ENCODE results near the gene SPATC1L. TPM values are rescaled to one million over a fixed set of nuclear protein-coding genes. Genes with fewer than 3 reads are reported as not detected.

Gene SPATC1L
- total and polyA plus RNA-seq, 7 experiments from 2014 or later = 3.7 to 17.9 (median 11.4) TPM

DNA sequence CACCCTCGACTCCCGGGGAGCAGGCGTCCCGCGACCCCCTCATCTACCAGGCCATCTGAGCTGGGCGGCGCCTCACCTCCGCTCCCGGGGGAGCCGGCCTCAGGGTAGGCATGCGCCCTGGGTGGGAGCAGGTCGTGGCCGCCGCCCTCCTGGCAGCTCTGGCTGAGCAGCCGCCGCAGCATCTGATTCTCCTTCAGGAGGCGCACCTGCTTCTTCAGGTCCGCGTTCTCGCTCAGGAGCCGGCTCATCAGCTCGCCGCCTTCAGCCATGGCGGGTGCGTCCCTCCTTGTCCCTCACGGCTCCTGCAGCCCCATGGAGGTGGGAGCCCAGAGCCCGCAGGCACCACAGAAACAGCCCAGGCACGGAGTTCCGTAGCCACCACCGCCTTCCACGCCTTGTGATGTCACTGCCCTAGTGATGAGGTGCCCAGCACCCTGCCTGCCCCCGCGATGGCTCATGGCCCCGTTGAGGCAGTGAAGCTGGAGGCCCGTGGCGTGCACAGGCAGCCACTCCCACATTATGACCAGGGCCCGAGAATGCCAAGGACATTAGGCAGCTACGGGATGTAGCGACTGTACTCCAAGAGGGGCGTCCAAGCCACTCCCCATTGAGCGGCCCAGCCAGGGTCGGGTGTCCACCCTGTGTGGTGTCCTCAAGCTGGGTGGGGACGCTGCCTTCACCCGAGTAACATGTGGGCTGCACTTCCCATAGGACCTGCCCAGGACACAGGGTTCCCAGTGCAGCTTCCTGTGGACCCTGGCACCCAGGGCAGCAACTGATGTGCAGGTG lies 1.5 kb downstream of the SPATC1L start:
- Mint-ChIP-seq H3K27me3 (no peaks in the 10 kb centered on the region), H3K4me1 (peaks cover 0 to 16% (median 10%) of the 10 kb centered on the region in 7 donors), H3K36me3 (no peaks in the 10 kb centered on the region), H3K9me3 (peaks cover 0 to 1% (median 0%) of the 10 kb centered on the region in 11 donors), H3K27ac (peak overlapping the region in 1 of 9 donors; percentile 36), H3K4me3 (peak overlapping the region in 6 of 10 donors; percentile 40 to 65 (median 53))
- H3K36me3 ChIP-seq (ENCODE audit: control insufficient read depth in 2 of 3, insufficient read depth in 3 of 3, low read length in 3 of 3) = no peaks in the 10 kb centered on the region
- intact Hi-C loops (cut with micrococcal nuclease) = no loop called here
- no peak for ATAC-seq
- H3K4me1 ChIP-seq (ENCODE audit: control insufficient read depth in 2 of 2, insufficient read depth in 2 of 2, low read length in 2 of 2) = peaks cover 0 to 5% of the 10 kb centered on the region in 2 donors
- H3K9me3 ChIP-seq (ENCODE audit: control insufficient read depth in 2 of 3, low read length in 3 of 3) = no peaks in the 10 kb centered on the region
- ChIA-PET CTCF (no interaction called here), POLR2A (no interaction called here)
- no peak overlapping the region for H3K4me3 ChIP-seq (ENCODE audit: low read length)
- no peaks in the 10 kb centered on the region for H3K27me3 ChIP-seq (ENCODE audit: control insufficient read depth in 2 of 2, insufficient read depth in 2 of 2, low read length in 2 of 2)
- no peak overlapping the region for H3K27ac ChIP-seq (ENCODE audit: low read depth, low read length)
- no peak for DNase-seq

DNA sequence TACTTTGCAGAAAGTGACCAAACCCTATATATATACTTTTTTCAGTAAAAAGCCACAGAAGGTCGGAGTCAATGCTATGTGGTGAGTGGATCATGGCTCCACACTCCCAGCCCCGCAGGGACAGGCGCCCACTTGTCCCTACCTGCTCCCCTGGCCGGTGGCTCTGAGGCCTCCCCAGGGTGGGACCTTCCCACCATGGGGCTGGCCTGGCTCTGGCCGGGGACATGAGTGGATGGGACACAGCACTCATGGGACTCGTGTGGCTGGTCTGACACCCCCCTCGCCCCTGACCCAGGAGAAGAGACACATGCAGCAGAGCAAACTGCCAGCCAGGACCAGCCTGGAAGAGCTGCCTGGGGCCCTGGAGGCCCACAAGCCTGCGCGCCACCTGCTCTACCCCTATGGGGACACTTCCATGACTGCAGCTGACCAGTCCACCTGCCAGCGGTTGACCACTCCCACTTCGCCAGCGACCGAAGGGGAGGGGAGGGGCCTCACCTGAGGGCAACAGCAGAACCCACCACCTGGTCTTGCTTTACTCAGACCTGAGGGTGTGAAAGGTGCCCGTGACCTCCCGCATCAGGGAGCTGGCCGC lies 2.2 kb downstream of the SPATC1L start:
- Histone ChIP-seq H3K4me1 (ENCODE audit: control insufficient read depth in 2 of 2, insufficient read depth in 2 of 2, low read length in 2 of 2) (peaks cover 0 to 5% of the 10 kb centered on the region in 2 donors), H3K9me3 (ENCODE audit: control insufficient read depth in 2 of 3, low read length in 3 of 3) (no peaks in the 10 kb centered on the region), H3K27me3 (ENCODE audit: control insufficient read depth in 2 of 2, insufficient read depth in 2 of 2, low read length in 2 of 2) (no peaks in the 10 kb centered on the region), H3K36me3 (ENCODE audit: control insufficient read depth in 2 of 3, insufficient read depth in 3 of 3, low read length in 3 of 3) (no peaks in the 10 kb centered on the region), H3K27ac (ENCODE audit: low read depth, low read length) (no peak overlapping the region), H3K4me3 (ENCODE audit: low read length) (no peak overlapping the region)
- ATAC-seq (no peak), DNase-seq (no peak)
- ChIA-PET POLR2A (no interaction called here), CTCF (no interaction called here)
- Mint-ChIP-seq H3K4me1 (peaks cover 0 to 16% (median 10%) of the 10 kb centered on the region in 7 donors), H3K9me3 (peaks cover 0 to 4% (median 0%) of the 10 kb centered on the region in 11 donors), H3K27ac (no peak overlapping the region), H3K27me3 (no peaks in the 10 kb centered on the region), H3K36me3 (no peaks in the 10 kb centered on the region), H3K4me3 (peak overlapping the region in 4 of 10 donors; percentile 9 to 39 (median 31))
- intact Hi-C loops (cut with micrococcal nuclease) = no loop called here

DNA sequence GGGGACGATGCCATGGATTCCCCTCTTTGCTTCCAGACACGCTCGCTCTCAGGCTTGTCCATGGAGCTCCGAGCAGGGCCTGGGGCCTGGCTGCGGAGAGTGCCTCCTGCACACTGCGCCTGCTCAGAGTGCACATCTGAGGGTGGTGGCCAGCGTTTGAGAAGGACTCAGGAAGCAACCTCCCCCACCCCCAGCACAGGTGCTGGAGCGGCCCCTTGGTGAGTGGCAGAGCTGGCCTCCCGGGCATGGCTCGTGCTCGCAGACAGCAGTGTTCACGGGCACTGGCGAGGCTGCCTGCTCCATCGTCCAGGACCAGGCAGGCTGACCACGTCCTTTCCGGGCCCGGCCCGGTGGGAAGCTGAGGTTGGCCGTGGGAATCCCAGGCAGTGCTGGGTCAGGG lies 2.8 kb downstream of the SPATC1L start:
- DNase-seq (no peak), ATAC-seq (no peak)
- H3K27me3 Mint-ChIP-seq = peaks cover 0 to under 1% (median 0%) of the 10 kb centered on the region in 5 donors
- no peak overlapping the region for H3K27ac ChIP-seq (ENCODE audit: low read depth, low read length)
- no peaks in the 10 kb centered on the region for H3K36me3 Mint-ChIP-seq
- H3K9me3 ChIP-seq (ENCODE audit: control insufficient read depth in 2 of 3, low read length in 3 of 3) = no peaks in the 10 kb centered on the region
- H3K4me1 ChIP-seq (ENCODE audit: control insufficient read depth in 2 of 2, insufficient read depth in 2 of 2, low read length in 2 of 2) = peaks cover 0 to 5% of the 10 kb centered on the region in 2 donors
- no peaks in the 10 kb centered on the region for H3K27me3 ChIP-seq (ENCODE audit: control insufficient read depth in 2 of 2, insufficient read depth in 2 of 2, low read length in 2 of 2)
- peaks cover 0 to 16% (median 10%) of the 10 kb centered on the region in 7 donors for H3K4me1 Mint-ChIP-seq
- H3K4me3 Mint-ChIP-seq = no peak overlapping the region
- peaks cover 0 to 8% (median 3%) of the 10 kb centered on the region in 11 donors for H3K9me3 Mint-ChIP-seq
- POLR2A ChIA-PET = no interaction called here
- intact Hi-C loops (cut with micrococcal nuclease) = no loop called here
- H3K4me3 ChIP-seq (ENCODE audit: low read length) = no peak overlapping the region
- H3K36me3 ChIP-seq (ENCODE audit: control insufficient read depth in 2 of 3, insufficient read depth in 3 of 3, low read length in 3 of 3) = no peaks in the 10 kb centered on the region
- H3K27ac Mint-ChIP-seq = no peak overlapping the region
- CTCF ChIA-PET = no interaction called here

DNA sequence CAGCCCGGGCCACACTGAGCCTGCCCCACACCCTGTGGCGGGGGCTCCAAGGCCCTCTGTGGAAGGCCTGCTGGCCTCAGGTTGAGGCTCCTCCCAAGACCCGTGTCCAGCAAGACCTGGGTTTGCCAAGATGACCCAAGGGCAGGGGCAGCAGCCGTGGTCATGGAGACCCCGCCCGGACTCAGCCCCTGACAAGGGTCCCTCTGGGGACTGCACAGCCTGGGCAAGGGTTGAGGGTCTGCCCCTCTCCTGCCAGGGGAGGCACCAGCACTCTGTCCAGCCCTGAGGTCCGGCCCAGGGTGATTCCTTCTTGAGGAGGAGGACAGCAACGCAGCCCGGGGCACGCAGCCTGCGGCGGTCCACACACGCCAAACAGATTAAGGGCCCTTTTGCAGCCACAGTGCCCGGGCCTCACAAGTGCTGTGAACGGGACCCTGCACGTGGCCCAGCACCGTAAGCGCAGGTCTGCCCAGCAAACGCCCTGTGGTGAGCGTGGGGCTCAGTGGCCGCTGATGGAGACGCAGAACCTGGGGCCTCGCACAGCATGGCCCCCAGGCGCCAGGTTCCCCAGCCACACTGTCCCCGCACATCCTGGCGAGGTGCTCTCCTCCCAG lies 3.4 kb downstream of the SPATC1L start:
- CTCF ChIA-PET = no interaction called here

DNA sequence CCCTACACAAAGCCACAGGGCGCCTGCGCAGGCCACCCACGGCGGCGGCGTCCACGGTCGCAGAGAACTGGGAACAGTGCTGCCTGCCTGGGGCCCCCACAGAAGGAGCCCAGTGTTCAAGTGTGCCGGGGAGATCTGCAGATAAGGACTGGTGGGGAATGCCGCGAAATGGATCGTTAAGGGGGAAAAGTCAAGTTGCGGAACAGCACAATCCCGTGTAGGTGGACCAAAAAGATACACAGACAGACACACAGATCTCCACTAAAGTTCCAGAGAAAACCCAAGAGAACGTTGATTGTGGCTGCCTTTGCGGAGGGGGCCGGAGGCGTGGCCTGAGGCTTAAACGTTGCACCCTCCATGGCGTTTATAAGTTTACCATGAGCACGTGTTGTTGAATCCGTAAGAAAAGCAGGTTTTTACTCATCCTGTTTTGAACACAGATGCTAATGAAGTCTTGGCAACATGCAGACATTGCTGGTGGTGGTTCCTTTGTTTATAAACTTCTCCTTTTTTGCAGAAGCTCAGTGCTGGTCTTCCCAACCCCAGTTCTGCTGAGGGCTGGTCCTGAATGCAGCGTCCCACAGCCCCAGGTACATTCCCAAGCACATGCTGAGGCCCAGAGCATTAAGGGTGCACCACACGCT lies 4.1 kb downstream of the SPATC1L start:
- no peak for DNase-seq
- ATAC-seq = no peak
- Histone ChIP-seq H3K4me3 (ENCODE audit: low read length) (no peak overlapping the region), H3K27ac (ENCODE audit: low read depth, low read length) (no peak overlapping the region), H3K36me3 (ENCODE audit: control insufficient read depth in 2 of 3, insufficient read depth in 3 of 3, low read length in 3 of 3) (no peaks in the 10 kb centered on the region), H3K9me3 (ENCODE audit: control insufficient read depth in 2 of 3, low read length in 3 of 3) (no peaks in the 10 kb centered on the region), H3K27me3 (ENCODE audit: control insufficient read depth in 2 of 2, insufficient read depth in 2 of 2, low read length in 2 of 2) (no peaks in the 10 kb centered on the region), H3K4me1 (ENCODE audit: control insufficient read depth in 2 of 2, insufficient read depth in 2 of 2, low read length in 2 of 2) (peaks cover 0 to 5% of the 10 kb centered on the region in 2 donors)
- intact Hi-C loops (cut with micrococcal nuclease) = no loop called here
- Mint-ChIP-seq H3K4me1 (peaks cover 0 to 10% (median 6%) of the 10 kb centered on the region in 7 donors), H3K36me3 (peaks cover 0 to 10% (median 3%) of the 10 kb centered on the region in 5 donors), H3K27ac (peak overlapping the region in 1 of 9 donors; percentile 65), H3K4me3 (no peak overlapping the region), H3K9me3 (peaks cover 2 to 20% (median 12%) of the 10 kb centered on the region in 11 donors), H3K27me3 (peaks cover 0 to 13% (median 0%) of the 10 kb centered on the region in 5 donors)
- ChIA-PET POLR2A (no interaction called here), CTCF (no interaction called here)

More for the DNA sequence above, 3.4 kb downstream of the SPATC1L start:
- no peak overlapping the region for H3K4me3 Mint-ChIP-seq
- no peak overlapping the region for H3K27ac Mint-ChIP-seq
- H3K27me3 Mint-ChIP-seq = peaks cover 0 to 6% (median 0%) of the 10 kb centered on the region in 5 donors
- peaks cover 0 to 4% (median 0%) of the 10 kb centered on the region in 5 donors for H3K36me3 Mint-ChIP-seq
- Histone ChIP-seq H3K9me3 (ENCODE audit: control insufficient read depth in 2 of 3, low read length in 3 of 3) (no peaks in the 10 kb centered on the region), H3K27me3 (ENCODE audit: control insufficient read depth in 2 of 2, insufficient read depth in 2 of 2, low read length in 2 of 2) (no peaks in the 10 kb centered on the region), H3K4me3 (ENCODE audit: low read length) (no peak overlapping the region), H3K4me1 (ENCODE audit: control insufficient read depth in 2 of 2, insufficient read depth in 2 of 2, low read length in 2 of 2) (peaks cover 0 to 5% of the 10 kb centered on the region in 2 donors), H3K27ac (ENCODE audit: low read depth, low read length) (no peak overlapping the region), H3K36me3 (ENCODE audit: control insufficient read depth in 2 of 3, insufficient read depth in 3 of 3, low read length in 3 of 3) (no peaks in the 10 kb centered on the region)
- peaks cover 0 to 14% (median 8%) of the 10 kb centered on the region in 11 donors for H3K9me3 Mint-ChIP-seq
- no peak for ATAC-seq
- DNase-seq = no peak
- POLR2A ChIA-PET = no interaction called here
- peaks cover 0 to 16% (median 10%) of the 10 kb centered on the region in 7 donors for H3K4me1 Mint-ChIP-seq
- intact Hi-C loops (cut with micrococcal nuclease) = no loop called here

DNA sequence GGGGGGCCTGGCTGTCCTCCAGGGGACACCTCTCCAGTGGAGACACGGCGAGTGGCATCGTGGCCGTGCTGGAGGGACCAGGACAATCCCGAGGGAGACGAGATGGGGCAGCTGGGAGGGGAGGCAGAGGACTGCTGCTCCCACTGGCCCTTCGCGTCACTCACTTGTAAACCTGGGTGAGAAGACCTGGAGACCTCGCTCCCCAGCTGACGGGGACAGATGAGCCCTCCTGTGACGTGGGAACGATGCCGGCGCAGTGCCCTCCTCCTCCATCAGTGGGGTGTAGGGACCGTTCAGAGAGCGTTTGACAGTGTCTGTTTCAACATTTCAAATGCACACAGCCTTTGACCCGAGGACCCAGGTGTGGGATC lies 4.6 kb downstream of the SPATC1L start:
- POLR2A ChIA-PET = no interaction called here
- Mint-ChIP-seq H3K4me1 (peaks cover 0 to 5% (median 2%) of the 10 kb centered on the region in 7 donors), H3K27ac (no peak overlapping the region), H3K36me3 (peaks cover 2 to 14% (median 5%) of the 10 kb centered on the region in 5 donors), H3K9me3 (peaks cover 6 to 25% (median 16%) of the 10 kb centered on the region in 11 donors), H3K4me3 (no peak overlapping the region), H3K27me3 (peaks cover 0 to 18% (median 0%) of the 10 kb centered on the region in 5 donors)
- no peak overlapping the region for H3K27ac ChIP-seq (ENCODE audit: low read depth, low read length)
- no peaks in the 10 kb centered on the region for H3K27me3 ChIP-seq (ENCODE audit: control insufficient read depth in 2 of 2, insufficient read depth in 2 of 2, low read length in 2 of 2)
- DNase-seq (no peak), ATAC-seq (no peak)
- H3K4me3 ChIP-seq (ENCODE audit: low read length) = no peak overlapping the region
- intact Hi-C loops (cut with micrococcal nuclease) = no loop called here
- H3K9me3 ChIP-seq (ENCODE audit: control insufficient read depth in 2 of 3, low read length in 3 of 3) = peaks cover 0 to under 1% (median 0%) of the 10 kb centered on the region in 3 experiments
- CTCF ChIA-PET = no interaction called here
- H3K36me3 ChIP-seq (ENCODE audit: control insufficient read depth in 2 of 3, insufficient read depth in 3 of 3, low read length in 3 of 3) = no peaks in the 10 kb centered on the region
- peaks cover 0 to 5% of the 10 kb centered on the region in 2 donors for H3K4me1 ChIP-seq (ENCODE audit: control insufficient read depth in 2 of 2, insufficient read depth in 2 of 2, low read length in 2 of 2)
